NCI-H2081 treated with DMSO at 0.1 percent for 48 hours (cell line): ENCODE results near the gene LMO4.

Source experiments
- DNase-seq: peaks from one replicate; lab custom pipeline; 2025; lab: John Stamatoyannopoulos, UW

The LMO4 gene

GRCh38 chr1:87358219-87358618, 29.5 kb downstream of the LMO4 start:
- DNase-seq = no peak

GRCh38 chr1:87359586-87359985, 30.9 kb downstream of the LMO4 start:
- DNase-seq = no peak

GRCh38 chr1:87362063-87362833, 33.6 kb downstream of the LMO4 start:
- DNase-seq = no peak

- DNase-seq = no peak
These were observed 34.2 kb downstream of the LMO4 start for GRCh38 chr1:87362834-87363426.

GRCh38 chr1:87367549-87367948, 38.9 kb downstream of the LMO4 start:
- no peak for DNase-seq

- DNase-seq = no peak
These were observed 40.2 kb downstream of the LMO4 start for GRCh38 chr1:87368907-87369306.

- DNase-seq = no peak
These were observed 41.2 kb downstream of the LMO4 start for GRCh38 chr1:87369736-87370478.

GRCh38 chr1:87370544-87370943, 41.9 kb downstream of the LMO4 start:
- DNase-seq = no peak

- DNase-seq = no peak
These were observed 50.6 kb downstream of the LMO4 start for GRCh38 chr1:87379306-87379705.

GRCh38 chr1:87386217-87386790, 57.6 kb downstream of the LMO4 start:
- DNase-seq = no peak

- no peak for DNase-seq
These were observed 59.7 kb downstream of the LMO4 start for GRCh38 chr1:87388411-87388810.

GRCh38 chr1:87389011-87389410, 60.3 kb downstream of the LMO4 start:
- no peak for DNase-seq

GRCh38 chr1:87389546-87389945, 60.9 kb downstream of the LMO4 start:
- no peak for DNase-seq

- no peak for DNase-seq
These were observed 63.8 kb downstream of the LMO4 start for GRCh38 chr1:87392248-87393192.

GRCh38 chr1:87393445-87394085, 64.9 kb downstream of the LMO4 start:
- no peak for DNase-seq

GRCh38 chr1:87394513-87394912, 65.8 kb downstream of the LMO4 start:
- DNase-seq = no peak

- DNase-seq = no peak
These were observed 66.3 kb downstream of the LMO4 start for GRCh38 chr1:87394982-87395381.
